ENCODE results near the gene RPL32.

Gene RPL32

DNA sequence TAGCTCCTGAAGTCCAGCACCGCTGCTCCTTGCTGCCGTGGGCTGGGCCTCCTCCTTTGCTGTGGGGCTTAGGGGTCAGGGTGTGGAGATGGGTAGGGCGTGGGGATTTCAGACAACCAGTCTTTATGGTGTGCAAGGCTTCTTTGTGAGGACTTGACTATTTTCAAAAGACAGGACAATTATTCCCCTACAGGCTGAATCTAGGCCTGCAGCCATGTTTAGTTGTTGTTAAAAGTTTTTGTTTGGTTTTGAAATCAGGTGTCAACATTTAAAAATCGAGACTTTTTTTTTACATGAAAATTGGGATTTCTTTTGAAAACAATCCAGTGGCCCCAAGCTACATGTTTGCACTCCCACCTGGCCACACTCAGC lies 10.6 kb downstream of the RPL32 start:
- DNase-seq: no peak

GRCh38 chr3:12829886-12830784 lies 11.2 kb downstream of the RPL32 start:
- no peak for DNase-seq

DNA sequence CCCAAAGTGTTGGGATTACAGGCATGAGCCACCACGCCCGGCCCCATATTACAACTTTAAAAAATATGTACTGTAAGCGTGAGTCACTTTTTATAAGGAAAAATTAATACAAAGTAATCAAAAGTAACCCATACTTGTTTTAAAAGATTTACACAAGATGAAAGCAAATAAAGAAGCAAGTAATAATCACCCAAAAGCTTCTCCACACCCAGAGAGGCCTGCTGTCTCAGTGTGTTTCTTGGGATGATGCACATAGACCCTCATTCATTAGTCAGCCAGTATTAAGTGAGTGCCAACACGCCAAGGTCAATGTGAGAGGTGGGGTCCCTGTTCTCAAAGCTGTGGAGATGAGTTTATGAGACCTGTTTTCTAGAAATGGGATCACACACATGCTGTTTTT lies 12.0 kb downstream of the RPL32 start:
- DNase-seq: no peak

DNA sequence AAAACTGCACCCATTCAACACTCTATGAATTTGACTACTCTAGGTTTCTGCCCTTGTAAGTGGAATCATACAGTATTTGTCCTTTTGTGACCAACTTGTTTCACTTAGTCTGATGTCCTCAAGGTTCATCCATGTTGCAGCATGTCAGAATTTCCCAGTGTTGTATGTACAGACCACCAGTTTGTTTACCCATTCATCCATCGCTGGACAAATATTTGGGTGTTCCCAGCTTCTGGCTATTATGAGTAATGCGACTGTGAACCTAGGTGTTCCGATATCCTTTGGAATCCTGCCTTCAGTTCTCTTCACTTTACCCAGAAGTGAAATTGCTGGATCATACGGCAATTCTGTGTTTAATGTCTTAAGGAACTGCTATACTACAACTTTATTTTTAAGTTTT lies 12.6 kb downstream of the RPL32 start:
- no peak for DNase-seq

DNA sequence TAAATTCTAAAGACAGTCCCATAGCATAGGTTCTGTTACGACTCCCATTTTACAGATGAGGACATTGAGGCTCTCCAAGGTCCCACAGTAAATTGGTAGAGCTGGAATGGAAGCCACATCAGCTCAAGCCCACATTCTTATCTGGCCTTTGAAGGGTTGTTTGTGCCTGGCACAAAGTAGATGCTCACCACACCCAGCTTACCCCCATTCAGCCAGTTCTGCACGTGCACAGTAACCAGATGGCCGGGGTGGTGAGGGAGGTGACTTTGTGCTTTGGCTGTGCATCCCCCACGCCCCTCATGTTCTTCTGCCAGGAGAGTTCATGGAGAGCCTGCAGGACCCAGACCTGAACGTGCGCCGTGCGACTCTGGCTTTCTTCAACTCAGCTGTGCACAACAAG lies 16.2 kb downstream of the RPL32 start:
- no peak for DNase-seq

GRCh38 chr3:12824299-12824698 lies 17.1 kb downstream of the RPL32 start:
- DNase-seq: no peak

GRCh38 chr3:12822725-12823373 lies 18.5 kb downstream of the RPL32 start:
- no peak for DNase-seq

DNA sequence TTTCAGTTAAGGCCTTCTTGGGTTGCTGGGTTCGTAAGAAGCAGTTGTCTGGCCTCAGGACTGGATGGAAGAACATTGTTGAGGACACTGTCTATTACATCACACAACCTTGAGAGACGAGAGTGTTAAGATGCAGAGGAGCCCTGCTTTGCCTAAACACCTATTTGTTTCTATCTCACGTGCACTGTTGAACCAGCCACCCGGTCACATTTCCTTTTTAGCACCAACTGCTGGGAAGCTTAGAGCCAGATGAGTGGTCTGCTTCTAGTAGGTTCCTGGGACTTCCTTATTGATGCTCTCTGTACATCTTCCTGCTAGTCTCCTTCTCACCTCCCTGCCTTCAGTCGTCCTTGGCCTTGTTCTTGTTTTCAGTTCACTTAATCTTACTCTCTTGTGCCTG lies 22.6 kb downstream of the RPL32 start:
- no peak for DNase-seq

- no peak for DNase-seq
These were observed 23.1 kb downstream of the RPL32 start for GRCh38 chr3:12818273-12818672.

DNA sequence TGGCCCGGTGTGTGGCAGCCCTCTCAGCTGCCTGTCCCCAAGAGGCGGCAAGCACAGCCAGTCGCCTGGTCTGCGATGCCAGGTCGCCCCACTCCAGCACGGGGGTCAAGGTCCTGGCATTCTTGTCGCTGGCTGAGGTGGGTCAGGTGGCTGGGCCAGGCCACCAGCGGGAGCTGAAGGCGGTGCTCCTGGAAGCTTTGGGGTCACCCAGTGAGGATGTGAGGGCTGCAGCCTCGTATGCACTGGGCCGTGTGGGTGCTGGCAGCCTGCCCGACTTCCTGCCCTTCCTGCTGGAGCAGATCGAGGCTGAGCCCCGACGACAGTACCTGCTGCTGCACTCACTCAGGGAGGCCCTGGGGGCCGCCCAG lies 24.0 kb downstream of the RPL32 start:
- no peak for DNase-seq

DNA sequence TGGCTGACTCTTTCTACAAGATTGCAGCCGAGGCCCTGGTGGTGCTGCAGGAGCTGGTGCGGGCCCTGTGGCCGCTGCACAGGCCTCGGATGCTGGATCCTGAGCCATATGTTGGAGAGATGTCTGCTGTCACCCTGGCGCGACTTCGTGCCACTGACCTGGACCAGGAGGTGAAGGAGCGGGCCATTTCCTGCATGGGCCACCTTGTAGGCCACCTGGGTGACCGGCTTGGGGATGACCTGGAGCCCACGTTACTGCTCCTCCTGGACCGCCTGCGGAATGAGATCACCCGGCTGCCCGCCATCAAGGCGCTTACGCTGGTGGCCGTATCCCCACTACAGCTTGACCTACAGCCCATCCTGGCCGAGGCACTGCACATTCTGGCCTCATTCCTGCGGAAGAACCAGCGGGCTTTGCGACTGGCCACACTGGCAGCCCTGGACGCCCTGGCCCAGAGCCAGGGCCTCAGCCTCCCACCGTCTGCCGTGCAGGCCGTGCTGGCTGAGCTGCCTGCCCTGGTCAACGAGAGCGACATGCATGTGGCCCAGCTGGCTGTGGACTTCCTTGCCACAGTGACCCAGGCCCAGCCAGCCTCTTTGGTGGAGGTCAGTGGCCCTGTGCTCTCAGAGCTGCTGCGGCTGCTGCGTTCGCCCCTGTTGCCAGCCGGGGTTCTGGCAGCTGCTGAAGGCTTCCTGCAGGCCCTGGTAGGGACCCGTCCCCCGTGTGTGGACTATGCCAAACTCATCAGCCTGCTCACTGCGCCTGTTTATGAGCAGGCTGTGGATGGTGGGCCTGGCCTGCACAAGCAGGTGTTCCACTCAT lies 24.6 kb downstream of the RPL32 start:
- DNase-seq: no peak

GRCh38 chr3:12815719-12816118 lies 25.6 kb downstream of the RPL32 start:
- DNase-seq: no peak

GRCh38 chr3:12815078-12815477 lies 26.3 kb downstream of the RPL32 start:
- DNase-seq: no peak

DNA sequence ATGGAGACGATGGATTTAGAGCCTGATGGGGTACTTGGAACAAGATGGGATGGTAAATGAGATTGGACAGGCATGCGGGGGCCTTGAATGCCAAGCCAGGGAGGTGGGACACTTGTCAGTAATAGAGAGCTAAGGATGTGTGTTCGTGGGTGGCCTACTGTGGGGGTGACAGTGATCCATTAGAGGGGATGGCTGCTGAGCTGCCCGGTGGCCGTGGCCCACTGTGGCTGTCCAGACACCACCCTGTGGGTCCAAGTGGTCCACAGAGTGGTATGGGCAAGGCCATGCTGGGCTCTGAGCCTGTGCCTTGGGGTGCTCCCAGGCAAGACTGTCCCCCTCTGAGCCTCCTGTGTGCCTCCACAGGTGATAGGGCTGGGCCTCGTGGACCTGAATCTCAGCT lies 27.4 kb downstream of the RPL32 start:
- no peak for DNase-seq

DNA sequence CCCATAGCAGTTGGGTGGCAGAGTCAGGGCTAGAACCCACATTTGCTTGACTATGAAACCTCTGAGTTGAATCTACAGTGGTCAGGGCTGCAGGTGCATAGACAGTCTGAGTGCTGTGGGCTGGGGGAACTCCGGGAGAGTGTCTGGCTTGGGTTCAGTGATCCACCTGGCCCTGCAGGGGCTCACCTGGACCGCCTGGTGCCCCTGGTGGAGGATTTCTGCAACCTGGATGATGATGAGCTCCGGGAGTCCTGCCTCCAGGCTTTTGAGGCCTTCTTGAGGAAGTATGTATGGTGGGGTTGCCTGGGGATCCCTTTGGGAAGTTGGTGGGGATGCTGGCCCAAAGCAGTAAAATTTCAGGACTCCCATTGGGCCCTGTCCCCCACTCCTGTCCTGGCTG lies 28.6 kb downstream of the RPL32 start:
- DNase-seq: no peak

- DNase-seq: no peak
These were observed 30.4 kb downstream of the RPL32 start for GRCh38 chr3:12810961-12811360.

GRCh38 chr3:12810013-12810780 lies 31.2 kb downstream of the RPL32 start:
- DNase-seq: peak; percentile 95

- no peak for DNase-seq
These were observed 31.9 kb downstream of the RPL32 start for GRCh38 chr3:12809435-12809834.

- no peak for DNase-seq
These were observed 32.4 kb downstream of the RPL32 start for GRCh38 chr3:12809001-12809400.

- DNase-seq: no peak
These were observed 32.8 kb downstream of the RPL32 start for GRCh38 chr3:12808587-12808986.

DNA sequence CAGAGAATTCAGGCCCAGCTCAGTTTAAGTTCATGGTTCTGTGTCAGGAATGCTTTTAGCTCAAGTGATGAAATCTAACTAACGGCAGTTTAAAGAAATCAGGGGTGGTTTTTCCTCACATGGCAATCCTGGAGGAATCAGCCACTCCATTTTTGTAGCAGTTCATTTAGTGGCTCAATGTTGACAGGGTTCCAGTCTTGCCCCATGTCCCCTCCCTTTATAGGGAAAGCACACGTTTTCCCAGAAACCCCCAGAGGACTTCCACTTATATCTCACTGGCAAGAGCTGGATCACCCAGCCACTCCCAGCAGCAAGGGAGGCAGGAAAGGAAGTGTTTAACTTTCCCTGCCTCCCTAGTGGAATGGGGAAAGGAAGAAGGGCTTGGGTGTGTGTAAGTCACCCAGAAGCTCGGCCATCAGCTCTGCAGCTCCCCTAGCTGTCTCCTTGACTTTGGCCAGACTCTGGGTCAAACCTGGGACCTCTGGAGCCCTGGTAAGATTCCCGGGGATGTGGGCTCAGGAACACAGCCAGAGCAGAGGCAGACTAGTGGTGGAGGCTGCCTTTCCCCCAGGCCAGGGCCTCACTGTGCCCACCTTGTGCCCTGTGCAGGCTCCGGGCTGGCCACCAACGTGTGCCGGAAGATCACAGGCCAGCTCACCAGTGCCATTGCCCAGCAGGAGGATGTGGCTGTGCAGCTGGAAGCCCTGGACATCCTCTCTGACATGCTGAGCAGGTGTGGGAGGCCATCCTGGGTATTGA lies 33.6 kb downstream of the RPL32 start:
- no peak for DNase-seq

GRCh38 chr3:12807066-12807465 lies 34.3 kb downstream of the RPL32 start:
- DNase-seq: no peak

All from activated T-cell treated with anti-CD3 and anti-CD28 coated beads, Interleukin-2, amount 50 U/mL, for 1 hour (primary cell).